Measurements from ENCODE around the gene DHX38. TPM values are rescaled to one million over a fixed set of nuclear protein-coding genes. Genes with fewer than 3 reads are reported as not detected.

Gene DHX38
- total RNA-seq, 2 donors from 2014 or later, result 81.2 to 119 TPM

- Mint-ChIP-seq H3K9me3 (no peaks in the 10 kb centered on the region), H3K27ac (peak overlapping the region in 1 of 2 donors; percentile 44), H3K36me3 (peaks cover 24 to 33% of the 10 kb centered on the region in 2 donors)
- ATAC-seq (no peak), DNase-seq (ENCODE audit: low spot score in 2 of 2) (no peak)
Measured at GRCh38 chr16:72109300-72109699, 15.7 kb downstream of the DHX38 start.

- Mint-ChIP-seq H3K36me3 (peaks cover 24 to 31% of the 10 kb centered on the region in 2 donors), H3K27ac (no peak overlapping the region), H3K9me3 (no peaks in the 10 kb centered on the region)
- DNase-seq (ENCODE audit: low spot score in 2 of 2) (no peak), ATAC-seq (no peak)
Measured at GRCh38 chr16:72109966-72110530, 16.4 kb downstream of the DHX38 start.

- DNase-seq (ENCODE audit: low spot score in 2 of 2), result no peak
- no peak for ATAC-seq
- peak overlapping the region in 1 of 2 donors; percentile 30 for H3K27ac Mint-ChIP-seq
- H3K9me3 Mint-ChIP-seq, result no peaks in the 10 kb centered on the region
- H3K36me3 Mint-ChIP-seq, result peaks cover 22 to 24% of the 10 kb centered on the region in 2 donors
Measured at GRCh38 chr16:72110662-72111615, 17.3 kb downstream of the DHX38 start.

GRCh38 chr16:72111657-72112451 is 18.2 kb downstream of the DHX38 start:
- ATAC-seq, result peak in 1 of 2 donors; percentile 26
- Mint-ChIP-seq H3K27ac (peak overlapping the region in 1 of 2 donors; percentile 30), H3K9me3 (no peaks in the 10 kb centered on the region), H3K36me3 (peaks cover 19 to 20% of the 10 kb centered on the region in 2 donors)
- no peak for DNase-seq (ENCODE audit: low spot score in 2 of 2)

GRCh38 chr16:72112452-72112792 is 18.8 kb downstream of the DHX38 start:
- peaks cover 13 to 18% of the 10 kb centered on the region in 2 donors for H3K36me3 Mint-ChIP-seq
- DNase-seq (ENCODE audit: low spot score in 2 of 2) (no peak), ATAC-seq (no peak)
- H3K9me3 Mint-ChIP-seq, result no peaks in the 10 kb centered on the region
- H3K27ac Mint-ChIP-seq, result no peak overlapping the region

GRCh38 chr16:72112906-72113615 is 19.4 kb downstream of the DHX38 start:
- no peak for ATAC-seq
- Mint-ChIP-seq H3K36me3 (peaks cover 8 to 15% of the 10 kb centered on the region in 2 donors), H3K9me3 (no peaks in the 10 kb centered on the region), H3K27ac (no peak overlapping the region)
- no peak for DNase-seq (ENCODE audit: low spot score in 2 of 2)

GRCh38 chr16:72113616-72113945 is 19.9 kb downstream of the DHX38 start:
- H3K27ac Mint-ChIP-seq, result no peak overlapping the region
- peaks cover 8 to 15% of the 10 kb centered on the region in 2 donors for H3K36me3 Mint-ChIP-seq
- ATAC-seq (no peak), DNase-seq (ENCODE audit: low spot score in 2 of 2) (no peak)
- no peaks in the 10 kb centered on the region for H3K9me3 Mint-ChIP-seq

GRCh38 chr16:72120026-72120425 is 26.4 kb downstream of the DHX38 start:
- ATAC-seq (no peak), DNase-seq (ENCODE audit: low spot score in 2 of 2) (no peak)
- Mint-ChIP-seq H3K27ac (no peak overlapping the region), H3K9me3 (no peaks in the 10 kb centered on the region), H3K36me3 (no peaks in the 10 kb centered on the region)

- Mint-ChIP-seq H3K36me3 (no peaks in the 10 kb centered on the region), H3K27ac (no peak overlapping the region), H3K9me3 (no peaks in the 10 kb centered on the region)
- no peak for ATAC-seq
- no peak for DNase-seq (ENCODE audit: low spot score in 2 of 2)
Measured at GRCh38 chr16:72122308-72122707, 28.7 kb downstream of the DHX38 start.

- Mint-ChIP-seq H3K27ac (no peak overlapping the region), H3K9me3 (no peaks in the 10 kb centered on the region), H3K36me3 (no peaks in the 10 kb centered on the region)
- no peak for ATAC-seq
- no peak for DNase-seq (ENCODE audit: low spot score in 2 of 2)
Measured at GRCh38 chr16:72122916-72123315, 29.3 kb downstream of the DHX38 start.

- Mint-ChIP-seq H3K27ac (peak overlapping the region in 1 of 2 donors; percentile 40), H3K9me3 (no peaks in the 10 kb centered on the region), H3K36me3 (no peaks in the 10 kb centered on the region)
- DNase-seq (ENCODE audit: low spot score in 2 of 2) (no peak), ATAC-seq (no peak)
Measured at GRCh38 chr16:72123426-72123825, 29.8 kb downstream of the DHX38 start.

GRCh38 chr16:72124148-72124547 is 30.5 kb downstream of the DHX38 start:
- ATAC-seq (peak in 1 of 2 donors; percentile 19), DNase-seq (ENCODE audit: low spot score in 2 of 2) (no peak)
- H3K27ac Mint-ChIP-seq, result peak overlapping the region in 1 of 2 donors; percentile 57
- H3K36me3 Mint-ChIP-seq, result no peaks in the 10 kb centered on the region
- H3K9me3 Mint-ChIP-seq, result no peaks in the 10 kb centered on the region

- peak overlapping the region in 1 of 2 donors; percentile 57 for H3K27ac Mint-ChIP-seq
- no peaks in the 10 kb centered on the region for H3K9me3 Mint-ChIP-seq
- DNase-seq (ENCODE audit: low spot score in 2 of 2) (peak; percentile 67 to 75), ATAC-seq (peak; percentile 76 to 77)
- no peaks in the 10 kb centered on the region for H3K36me3 Mint-ChIP-seq
Measured at GRCh38 chr16:72124761-72125634, 31.4 kb downstream of the DHX38 start.

GRCh38 chr16:72125635-72126428 is 32.2 kb downstream of the DHX38 start:
- H3K36me3 Mint-ChIP-seq, result no peaks in the 10 kb centered on the region
- no peak for DNase-seq (ENCODE audit: low spot score in 2 of 2)
- no peaks in the 10 kb centered on the region for H3K9me3 Mint-ChIP-seq
- H3K27ac Mint-ChIP-seq, result no peak overlapping the region
- ATAC-seq, result no peak

GRCh38 chr16:72126429-72126765 is 32.8 kb downstream of the DHX38 start:
- Mint-ChIP-seq H3K9me3 (no peaks in the 10 kb centered on the region), H3K27ac (no peak overlapping the region), H3K36me3 (no peaks in the 10 kb centered on the region)
- ATAC-seq (no peak), DNase-seq (ENCODE audit: low spot score in 2 of 2) (no peak)
